HepG2 (cell line): ENCODE results near the gene USP30.

ENCODE experiments used
- CCDC6 ChIP-seq: sonication (generic); formaldehyde crosslinking; IDR thresholded peaks from 2 replicates; pipeline ENCODE4 v1.8.1; 2022; ENCODE audit warnings: mild to moderate bottlenecking, missing genetic modification reagents, moderate library complexity
- CREM ChIP-seq, 2 experiments: sonication (generic) in 1 of 2; formaldehyde crosslinking in 1 of 2; IDR thresholded peaks; 2 replicates each; pipeline versions ENCODE4 v1.4.0 to v1.6.1; 2016 to 2020; ENCODE audit warnings: antibody characterized with exemption in 1 of 2, mild to moderate bottlenecking in 1 of 2, missing genetic modification reagents in 1 of 2
- FOSL1 ChIP-seq: sonication (generic); formaldehyde crosslinking; IDR thresholded peaks from 2 replicates; pipeline ENCODE4 v1.9.0; 2021; ENCODE audit warnings: missing genetic modification reagents, borderline replicate concordance
- POLR2A ChIP-seq, 2 experiments: IDR thresholded peaks; 2 replicates each; pipeline ENCODE4 v1.6.1; 2011; ENCODE audit warnings: low read depth in 2 of 2, low read length in 2 of 2, mild to moderate bottlenecking in 1 of 2, moderate library complexity in 1 of 2; ENCODE audit not compliant: insufficient read depth in 1 of 2
- SOX6 ChIP-seq, 2 experiments: fragments of 450-650 bp in 1 of 2; sonication (generic) in 1 of 2; formaldehyde crosslinking in 1 of 2; IDR thresholded peaks; 2 replicates each; pipeline versions ENCODE4 v1.4.0 to v1.6.1; 2017 to 2020; ENCODE audit warnings: antibody characterized with exemption in 1 of 2, mild to moderate bottlenecking in 1 of 2, missing genetic modification reagents in 1 of 2
- YEATS4 ChIP-seq: sonication (generic); formaldehyde crosslinking; IDR thresholded peaks from 2 replicates; pipeline ENCODE4 v1.4.0; 2020; ENCODE audit warnings: missing genetic modification reagents, borderline replicate concordance
- ZNF496 ChIP-seq: sonication (generic); formaldehyde crosslinking; IDR thresholded peaks from 2 replicates; pipeline ENCODE4 v1.8.1; 2023; ENCODE audit warnings: mild to moderate bottlenecking, moderate library complexity, missing genetic modification reagents; ENCODE audit not compliant: insufficient replicate concordance
- ZNF558 ChIP-seq: sonication (generic); formaldehyde crosslinking; IDR thresholded peaks from 2 replicates; pipeline ENCODE4 v1.9.0; 2022; ENCODE audit warnings: mild to moderate bottlenecking, missing genetic modification reagents, borderline replicate concordance
- ZNF564 ChIP-seq: sonication (generic); formaldehyde crosslinking; IDR thresholded peaks from 2 replicates; pipeline ENCODE4 v1.8.1; 2023; ENCODE audit warnings: mild to moderate bottlenecking, missing genetic modification reagents
- TF ChIP-seq, protein P1 (sequence below): sonication (generic); formaldehyde crosslinking; IDR thresholded peaks from 2 replicates; pipeline ENCODE4 v1.4.0; 2020; ENCODE audit warnings: mild to moderate bottlenecking, low read depth, missing genetic modification reagents
- TF ChIP-seq, protein P2 (sequence below), 2 experiments: IDR thresholded peaks; 2 replicates each; pipeline ENCODE4 v1.6.1; 2011 to 2012; ENCODE audit warnings: low read length in 2 of 2, borderline replicate concordance in 1 of 2, low read depth in 1 of 2, mild to moderate bottlenecking in 1 of 2, moderate library complexity in 1 of 2
- TF ChIP-seq, protein P3 (sequence below): sonication (generic); formaldehyde crosslinking; IDR thresholded peaks from 2 replicates; pipeline ENCODE4 v1.8.0; 2022; ENCODE audit warnings: missing genetic modification reagents, mild to moderate bottlenecking, borderline replicate concordance

DNA sequence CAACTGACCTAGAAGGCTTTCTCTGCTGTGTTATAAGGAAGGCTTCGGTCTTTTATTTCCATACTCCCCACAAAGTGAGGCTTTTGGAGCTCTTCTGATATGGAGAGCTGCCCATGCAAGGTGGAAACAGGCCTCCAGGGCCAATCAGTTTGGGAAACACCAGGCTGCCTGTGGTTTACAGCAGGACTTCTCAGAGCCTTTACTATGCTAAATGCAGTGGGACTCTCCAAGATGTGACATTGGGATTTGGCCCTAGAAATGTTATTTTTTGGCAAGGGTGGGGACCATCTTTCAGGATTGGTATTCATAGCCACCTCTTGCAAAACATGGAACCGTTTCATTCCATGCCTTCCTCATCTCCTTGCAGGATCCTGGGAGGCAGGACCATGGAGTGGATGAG, 67.7 kb downstream of the USP30 start:
- no peak for TF ChIP-seq POLR2A (IDR thresholded peaks at IDR 0.05; ENCODE audit: insufficient read depth in 1 of 2, low read depth in 2 of 2, low read length in 2 of 2)
- no peak for TF ChIP-seq ZNF496 (CRISPR knock-in tag)
- no peak for TF ChIP-seq CREM (IDR thresholded peaks at IDR 0.05)
- no peak for TF ChIP-seq CREM (CRISPR knock-in tag; IDR thresholded peaks at IDR 0.05)
- TF ChIP-seq YEATS4 (CRISPR knock-in tag) = no peak
- TF ChIP-seq, protein P1, sequence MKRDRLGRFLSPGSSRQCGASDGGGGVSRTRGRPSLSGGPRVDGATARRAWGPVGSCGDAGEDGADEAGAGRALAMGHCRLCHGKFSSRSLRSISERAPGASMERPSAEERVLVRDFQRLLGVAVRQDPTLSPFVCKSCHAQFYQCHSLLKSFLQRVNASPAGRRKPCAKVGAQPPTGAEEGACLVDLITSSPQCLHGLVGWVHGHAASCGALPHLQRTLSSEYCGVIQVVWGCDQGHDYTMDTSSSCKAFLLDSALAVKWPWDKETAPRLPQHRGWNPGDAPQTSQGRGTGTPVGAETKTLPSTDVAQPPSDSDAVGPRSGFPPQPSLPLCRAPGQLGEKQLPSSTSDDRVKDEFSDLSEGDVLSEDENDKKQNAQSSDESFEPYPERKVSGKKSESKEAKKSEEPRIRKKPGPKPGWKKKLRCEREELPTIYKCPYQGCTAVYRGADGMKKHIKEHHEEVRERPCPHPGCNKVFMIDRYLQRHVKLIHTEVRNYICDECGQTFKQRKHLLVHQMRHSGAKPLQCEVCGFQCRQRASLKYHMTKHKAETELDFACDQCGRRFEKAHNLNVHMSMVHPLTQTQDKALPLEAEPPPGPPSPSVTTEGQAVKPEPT = no peak
- TF ChIP-seq, protein P2, sequence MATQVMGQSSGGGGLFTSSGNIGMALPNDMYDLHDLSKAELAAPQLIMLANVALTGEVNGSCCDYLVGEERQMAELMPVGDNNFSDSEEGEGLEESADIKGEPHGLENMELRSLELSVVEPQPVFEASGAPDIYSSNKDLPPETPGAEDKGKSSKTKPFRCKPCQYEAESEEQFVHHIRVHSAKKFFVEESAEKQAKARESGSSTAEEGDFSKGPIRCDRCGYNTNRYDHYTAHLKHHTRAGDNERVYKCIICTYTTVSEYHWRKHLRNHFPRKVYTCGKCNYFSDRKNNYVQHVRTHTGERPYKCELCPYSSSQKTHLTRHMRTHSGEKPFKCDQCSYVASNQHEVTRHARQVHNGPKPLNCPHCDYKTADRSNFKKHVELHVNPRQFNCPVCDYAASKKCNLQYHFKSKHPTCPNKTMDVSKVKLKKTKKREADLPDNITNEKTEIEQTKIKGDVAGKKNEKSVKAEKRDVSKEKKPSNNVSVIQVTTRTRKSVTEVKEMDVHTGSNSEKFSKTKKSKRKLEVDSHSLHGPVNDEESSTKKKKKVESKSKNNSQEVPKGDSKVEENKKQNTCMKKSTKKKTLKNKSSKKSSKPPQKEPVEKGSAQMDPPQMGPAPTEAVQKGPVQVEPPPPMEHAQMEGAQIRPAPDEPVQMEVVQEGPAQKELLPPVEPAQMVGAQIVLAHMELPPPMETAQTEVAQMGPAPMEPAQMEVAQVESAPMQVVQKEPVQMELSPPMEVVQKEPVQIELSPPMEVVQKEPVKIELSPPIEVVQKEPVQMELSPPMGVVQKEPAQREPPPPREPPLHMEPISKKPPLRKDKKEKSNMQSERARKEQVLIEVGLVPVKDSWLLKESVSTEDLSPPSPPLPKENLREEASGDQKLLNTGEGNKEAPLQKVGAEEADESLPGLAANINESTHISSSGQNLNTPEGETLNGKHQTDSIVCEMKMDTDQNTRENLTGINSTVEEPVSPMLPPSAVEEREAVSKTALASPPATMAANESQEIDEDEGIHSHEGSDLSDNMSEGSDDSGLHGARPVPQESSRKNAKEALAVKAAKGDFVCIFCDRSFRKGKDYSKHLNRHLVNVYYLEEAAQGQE (IDR thresholded peaks at IDR 0.05; ENCODE audit: borderline replicate concordance in 1 of 2, low read depth in 1 of 2, low read length in 2 of 2) = no peak
- no peak for TF ChIP-seq ZNF564 (CRISPR knock-in tag)
- no peak for TF ChIP-seq SOX6 (IDR thresholded peaks at IDR 0.05)
- no peak for TF ChIP-seq SOX6 (CRISPR knock-in tag; IDR thresholded peaks at IDR 0.05)
- TF ChIP-seq FOSL1 (CRISPR knock-in tag) = no peak
- no peak for TF ChIP-seq ZNF558 (CRISPR knock-in tag)
- TF ChIP-seq, protein P3, sequence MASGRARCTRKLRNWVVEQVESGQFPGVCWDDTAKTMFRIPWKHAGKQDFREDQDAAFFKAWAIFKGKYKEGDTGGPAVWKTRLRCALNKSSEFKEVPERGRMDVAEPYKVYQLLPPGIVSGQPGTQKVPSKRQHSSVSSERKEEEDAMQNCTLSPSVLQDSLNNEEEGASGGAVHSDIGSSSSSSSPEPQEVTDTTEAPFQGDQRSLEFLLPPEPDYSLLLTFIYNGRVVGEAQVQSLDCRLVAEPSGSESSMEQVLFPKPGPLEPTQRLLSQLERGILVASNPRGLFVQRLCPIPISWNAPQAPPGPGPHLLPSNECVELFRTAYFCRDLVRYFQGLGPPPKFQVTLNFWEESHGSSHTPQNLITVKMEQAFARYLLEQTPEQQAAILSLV = no peak
- TF ChIP-seq CCDC6 (CRISPR knock-in tag) = no peak
